SK-N-SH treated with all-trans-retinoic acid at 6 μM for 48 hours (cell line): Measurements from ENCODE around the gene SAE1.

Source experiments
- ATAC-seq: fragments of 200-7000 bp; cut with Tn5 transposase; 3 replicates; pipeline ENCODE4 v1.9.1; 2020; ENCODE audit warnings: mild to moderate bottlenecking, moderate library complexity
- CSDC2 ChIP-seq: fragments of 250-450 bp; sonication (Bioruptor Pico); IDR thresholded peaks from 2 replicates; pipeline ENCODE4 v1.5.0; 2020; ENCODE audit warnings: mild to moderate bottlenecking, moderate library complexity
- ESRRG ChIP-seq: fragments of 250-450 bp; sonication (Bioruptor Pico); IDR thresholded peaks from 2 replicates; pipeline ENCODE4 v1.6.1; 2021; ENCODE audit warnings: mild to moderate bottlenecking
- GLIS3 ChIP-seq: fragments of 250-450 bp; sonication (Bioruptor Pico); IDR thresholded peaks from 2 replicates; pipeline ENCODE4 v1.5.0; 2020; ENCODE audit warnings: mild to moderate bottlenecking, moderate library complexity
- ISL1 ChIP-seq: fragments of 250-450 bp; sonication (Bioruptor Pico); IDR thresholded peaks from 2 replicates; pipeline ENCODE4 v2.1.2; 2022; ENCODE audit warnings: mild to moderate bottlenecking, moderate library complexity
- OSR1 ChIP-seq: fragments of 250-450 bp; sonication (Bioruptor Pico); IDR thresholded peaks from 2 replicates; pipeline ENCODE4 v1.8.0; 2022; ENCODE audit warnings: moderate library complexity, mild to moderate bottlenecking, inconsistent platforms
- PPARA ChIP-seq: fragments of 250-450 bp; sonication (Bioruptor Pico); IDR thresholded peaks from 2 replicates; pipeline ENCODE4 v1.5.0; 2020; ENCODE audit warnings: mild to moderate bottlenecking, borderline replicate concordance
- RARB ChIP-seq: fragments of 250-450 bp; sonication (Bioruptor Pico); IDR thresholded peaks from 2 replicates; pipeline ENCODE4 v1.8.0; 2021; ENCODE audit warnings: mild to moderate bottlenecking, moderate library complexity
- SNAI2 ChIP-seq: fragments of 250-450 bp; sonication (Bioruptor Pico); IDR thresholded peaks from 2 replicates; pipeline ENCODE4 v1.5.0; 2020; ENCODE audit warnings: mild to moderate bottlenecking, moderate library complexity
- TCF4 ChIP-seq: fragments of 250-450 bp; sonication (Bioruptor Pico); IDR thresholded peaks from 2 replicates; pipeline ENCODE4 v1.8.0; 2021; ENCODE audit warnings: mild to moderate bottlenecking, moderate library complexity, borderline replicate concordance
- ZC3H10 ChIP-seq: fragments of 250-450 bp; sonication (Bioruptor Pico); IDR thresholded peaks from 2 replicates; pipeline ENCODE4 v1.5.1; 2021; ENCODE audit warnings: mild to moderate bottlenecking, moderate library complexity
- ZNF565 ChIP-seq: fragments of 450-650 bp; formaldehyde crosslinking; conservative IDR thresholded peaks from 2 replicates; pipeline ENCODE4 v1.5.0; 2020; ENCODE audit warnings: low read depth, mild to moderate bottlenecking, moderate library complexity
- ZNF8 ChIP-seq: fragments of 450-650 bp; formaldehyde crosslinking; IDR thresholded peaks from 2 replicates; pipeline ENCODE4 v1.5.0; 2020; ENCODE audit warnings: mild to moderate bottlenecking, moderate library complexity
- TF ChIP-seq, protein P1 (sequence below): fragments of 250-450 bp; sonication (Bioruptor Pico); IDR thresholded peaks from 2 replicates; pipeline ENCODE4 v1.5.0; 2020; ENCODE audit warnings: mild to moderate bottlenecking, moderate library complexity
- TF ChIP-seq, protein P2 (sequence below): fragments of 250-450 bp; sonication (Bioruptor Pico); IDR thresholded peaks from 2 replicates; pipeline ENCODE4 v1.5.1; 2021; ENCODE audit warnings: mild to moderate bottlenecking, moderate library complexity
- TF ChIP-seq, protein P3 (sequence below): fragments of 250-450 bp; sonication (Bioruptor Pico); IDR thresholded peaks from 2 replicates; pipeline ENCODE4 v1.5.1; 2020; ENCODE audit warnings: low read depth, mild to moderate bottlenecking, moderate library complexity
- TF ChIP-seq, protein P4 (sequence below): fragments of 250-450 bp; sonication (Bioruptor Pico); IDR thresholded peaks from 2 replicates; pipeline ENCODE4 v1.8.0; 2020; ENCODE audit warnings: mild to moderate bottlenecking, moderate library complexity, borderline replicate concordance

The SAE1 gene

DNA sequence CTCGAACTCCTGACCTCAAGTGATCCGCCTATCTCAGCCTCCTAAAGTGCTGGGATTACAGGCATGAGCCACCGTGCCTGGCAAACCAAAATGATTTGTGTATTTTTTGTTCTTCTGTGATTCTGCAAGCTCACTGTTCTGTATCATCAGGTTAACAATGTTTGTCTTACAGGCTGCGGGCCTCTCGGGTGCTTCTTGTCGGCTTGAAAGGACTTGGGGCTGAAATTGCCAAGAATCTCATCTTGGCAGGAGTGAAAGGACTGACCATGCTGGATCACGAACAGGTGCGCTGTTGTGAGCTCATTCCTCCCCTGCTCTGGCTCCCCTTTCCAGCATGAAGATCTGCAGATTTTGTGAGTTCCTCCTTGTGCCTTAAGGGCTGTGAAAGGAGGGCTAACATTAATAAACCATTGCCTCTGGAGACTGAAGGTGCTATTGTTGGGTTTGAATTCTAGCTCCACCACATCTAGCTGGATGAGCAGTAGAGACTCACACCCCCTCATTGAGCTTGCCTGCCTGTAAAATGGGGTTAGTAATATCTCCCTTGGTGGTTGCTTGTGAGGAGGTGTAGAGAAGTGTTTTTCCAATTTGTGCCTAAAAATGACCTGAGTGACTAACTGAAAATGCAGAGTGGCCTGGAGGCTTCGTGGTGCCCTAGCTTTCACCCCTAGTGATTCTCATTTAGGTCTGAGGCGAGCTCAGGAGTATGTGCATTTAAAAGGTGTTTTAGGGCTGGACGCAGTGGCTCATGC is 12.9 kb downstream of the SAE1 start:
- ATAC-seq: no peak
- TF ChIP-seq SNAI2: no peak
- no peak for TF ChIP-seq GLIS3 (CRISPR knock-in tag)
- TF ChIP-seq, protein P1, sequence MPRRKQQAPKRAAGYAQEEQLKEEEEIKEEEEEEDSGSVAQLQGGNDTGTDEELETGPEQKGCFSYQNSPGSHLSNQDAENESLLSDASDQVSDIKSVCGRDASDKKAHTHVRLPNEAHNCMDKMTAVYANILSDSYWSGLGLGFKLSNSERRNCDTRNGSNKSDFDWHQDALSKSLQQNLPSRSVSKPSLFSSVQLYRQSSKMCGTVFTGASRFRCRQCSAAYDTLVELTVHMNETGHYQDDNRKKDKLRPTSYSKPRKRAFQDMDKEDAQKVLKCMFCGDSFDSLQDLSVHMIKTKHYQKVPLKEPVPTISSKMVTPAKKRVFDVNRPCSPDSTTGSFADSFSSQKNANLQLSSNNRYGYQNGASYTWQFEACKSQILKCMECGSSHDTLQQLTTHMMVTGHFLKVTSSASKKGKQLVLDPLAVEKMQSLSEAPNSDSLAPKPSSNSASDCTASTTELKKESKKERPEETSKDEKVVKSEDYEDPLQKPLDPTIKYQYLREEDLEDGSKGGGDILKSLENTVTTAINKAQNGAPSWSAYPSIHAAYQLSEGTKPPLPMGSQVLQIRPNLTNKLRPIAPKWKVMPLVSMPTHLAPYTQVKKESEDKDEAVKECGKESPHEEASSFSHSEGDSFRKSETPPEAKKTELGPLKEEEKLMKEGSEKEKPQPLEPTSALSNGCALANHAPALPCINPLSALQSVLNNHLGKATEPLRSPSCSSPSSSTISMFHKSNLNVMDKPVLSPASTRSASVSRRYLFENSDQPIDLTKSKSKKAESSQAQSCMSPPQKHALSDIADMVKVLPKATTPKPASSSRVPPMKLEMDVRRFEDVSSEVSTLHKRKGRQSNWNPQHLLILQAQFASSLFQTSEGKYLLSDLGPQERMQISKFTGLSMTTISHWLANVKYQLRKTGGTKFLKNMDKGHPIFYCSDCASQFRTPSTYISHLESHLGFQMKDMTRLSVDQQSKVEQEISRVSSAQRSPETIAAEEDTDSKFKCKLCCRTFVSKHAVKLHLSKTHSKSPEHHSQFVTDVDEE (CRISPR knock-in tag): no peak
- no peak for TF ChIP-seq TCF4
- TF ChIP-seq, protein P2, sequence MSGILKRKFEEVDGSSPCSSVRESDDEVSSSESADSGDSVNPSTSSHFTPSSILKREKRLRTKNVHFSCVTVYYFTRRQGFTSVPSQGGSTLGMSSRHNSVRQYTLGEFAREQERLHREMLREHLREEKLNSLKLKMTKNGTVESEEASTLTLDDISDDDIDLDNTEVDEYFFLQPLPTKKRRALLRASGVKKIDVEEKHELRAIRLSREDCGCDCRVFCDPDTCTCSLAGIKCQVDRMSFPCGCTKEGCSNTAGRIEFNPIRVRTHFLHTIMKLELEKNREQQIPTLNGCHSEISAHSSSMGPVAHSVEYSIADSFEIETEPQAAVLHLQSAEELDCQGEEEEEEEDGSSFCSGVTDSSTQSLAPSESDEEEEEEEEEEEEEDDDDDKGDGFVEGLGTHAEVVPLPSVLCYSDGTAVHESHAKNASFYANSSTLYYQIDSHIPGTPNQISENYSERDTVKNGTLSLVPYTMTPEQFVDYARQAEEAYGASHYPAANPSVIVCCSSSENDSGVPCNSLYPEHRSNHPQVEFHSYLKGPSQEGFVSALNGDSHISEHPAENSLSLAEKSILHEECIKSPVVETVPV (CRISPR knock-in tag): no peak
- TF ChIP-seq RARB (CRISPR knock-in tag): no peak
- TF ChIP-seq ZC3H10: no peak
- TF ChIP-seq ZNF565: no peak

DNA sequence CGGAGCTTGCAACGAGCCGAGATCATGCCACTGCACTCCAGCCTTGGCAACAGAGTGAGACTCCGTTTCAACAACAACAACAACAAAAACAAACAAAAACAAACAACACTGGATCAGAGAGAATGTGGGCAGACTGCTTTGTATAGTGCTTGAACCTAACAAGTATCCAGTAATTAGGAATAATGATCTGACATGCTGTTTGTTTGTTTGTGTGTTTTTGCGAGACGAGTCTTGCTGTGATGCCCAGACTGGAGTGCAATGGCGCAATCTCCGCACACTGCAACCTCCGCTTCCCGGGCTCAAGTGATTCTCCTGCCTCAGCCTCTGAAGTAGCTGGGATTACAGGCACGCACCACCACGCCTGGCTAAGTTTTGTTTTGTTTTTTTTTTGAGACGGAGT is 14.0 kb downstream of the SAE1 start:
- TF ChIP-seq ISL1 (CRISPR knock-in tag) (no peak), TCF4 (no peak), ZNF8 (CRISPR knock-in tag) (no peak), ESRRG (CRISPR knock-in tag) (no peak), GLIS3 (CRISPR knock-in tag) (no peak)
- no peak for ATAC-seq

DNA sequence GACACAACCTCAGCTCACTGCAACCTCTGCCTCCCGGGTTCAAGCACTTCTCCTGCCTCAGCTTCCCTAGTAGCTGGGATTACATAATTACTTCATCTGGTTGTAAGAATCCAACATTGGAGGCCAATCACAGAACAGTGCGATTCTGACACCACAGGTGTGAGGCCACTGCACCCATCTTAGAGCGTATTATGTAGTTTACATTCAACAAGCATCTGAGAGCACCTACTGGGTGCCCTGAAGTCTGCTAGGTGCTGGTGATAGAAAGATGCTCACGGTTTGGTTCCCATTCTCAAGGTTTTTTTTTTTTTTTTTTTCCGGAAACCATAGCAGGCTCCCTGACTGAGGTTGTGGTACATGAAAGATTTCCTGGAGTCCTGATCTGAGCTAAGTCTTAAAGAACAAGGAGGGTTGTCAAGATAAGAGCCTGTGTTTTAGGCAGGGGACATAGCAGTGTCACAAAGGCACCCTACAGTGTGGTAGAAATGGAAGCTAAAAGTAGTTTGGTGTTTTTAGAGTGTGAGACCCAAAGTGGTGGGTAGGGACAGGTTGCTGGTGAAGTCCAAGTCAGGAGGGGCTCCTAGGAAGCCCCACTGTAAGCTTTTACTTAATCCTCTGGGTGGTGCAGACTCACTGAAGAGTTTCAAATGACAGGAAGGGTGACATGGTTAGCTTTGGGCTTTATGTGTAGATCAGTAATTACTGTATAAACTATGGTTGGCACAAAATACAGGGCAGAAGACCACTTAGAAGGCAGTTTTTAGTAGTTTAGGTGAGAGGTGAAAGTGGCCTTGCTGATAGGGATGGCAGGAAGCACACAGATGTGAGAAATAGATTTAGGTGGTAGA is 15.2 kb downstream of the SAE1 start:
- TF ChIP-seq, protein P3, sequence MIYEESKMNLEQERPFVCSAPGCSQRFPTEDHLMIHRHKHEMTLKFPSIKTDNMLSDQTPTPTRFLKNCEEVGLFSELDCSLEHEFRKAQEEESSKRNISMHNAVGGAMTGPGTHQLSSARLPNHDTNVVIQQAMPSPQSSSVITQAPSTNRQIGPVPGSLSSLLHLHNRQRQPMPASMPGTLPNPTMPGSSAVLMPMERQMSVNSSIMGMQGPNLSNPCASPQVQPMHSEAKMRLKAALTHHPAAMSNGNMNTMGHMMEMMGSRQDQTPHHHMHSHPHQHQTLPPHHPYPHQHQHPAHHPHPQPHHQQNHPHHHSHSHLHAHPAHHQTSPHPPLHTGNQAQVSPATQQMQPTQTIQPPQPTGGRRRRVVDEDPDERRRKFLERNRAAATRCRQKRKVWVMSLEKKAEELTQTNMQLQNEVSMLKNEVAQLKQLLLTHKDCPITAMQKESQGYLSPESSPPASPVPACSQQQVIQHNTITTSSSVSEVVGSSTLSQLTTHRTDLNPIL (CRISPR knock-in tag): no peak
- no peak for TF ChIP-seq ISL1 (CRISPR knock-in tag)
- TF ChIP-seq ZC3H10: no peak
- no peak for TF ChIP-seq SNAI2
- TF ChIP-seq CSDC2 (CRISPR knock-in tag): no peak
- no peak for TF ChIP-seq ZNF565
- no peak for TF ChIP-seq RARB (CRISPR knock-in tag)
- no peak for TF ChIP-seq OSR1 (CRISPR knock-in tag)
- TF ChIP-seq, protein P2 (CRISPR knock-in tag): no peak
- no peak for TF ChIP-seq ESRRG (CRISPR knock-in tag)
- TF ChIP-seq, protein P1 (CRISPR knock-in tag): no peak
- no peak for TF ChIP-seq PPARA (CRISPR knock-in tag)
- TF ChIP-seq, protein P4, sequence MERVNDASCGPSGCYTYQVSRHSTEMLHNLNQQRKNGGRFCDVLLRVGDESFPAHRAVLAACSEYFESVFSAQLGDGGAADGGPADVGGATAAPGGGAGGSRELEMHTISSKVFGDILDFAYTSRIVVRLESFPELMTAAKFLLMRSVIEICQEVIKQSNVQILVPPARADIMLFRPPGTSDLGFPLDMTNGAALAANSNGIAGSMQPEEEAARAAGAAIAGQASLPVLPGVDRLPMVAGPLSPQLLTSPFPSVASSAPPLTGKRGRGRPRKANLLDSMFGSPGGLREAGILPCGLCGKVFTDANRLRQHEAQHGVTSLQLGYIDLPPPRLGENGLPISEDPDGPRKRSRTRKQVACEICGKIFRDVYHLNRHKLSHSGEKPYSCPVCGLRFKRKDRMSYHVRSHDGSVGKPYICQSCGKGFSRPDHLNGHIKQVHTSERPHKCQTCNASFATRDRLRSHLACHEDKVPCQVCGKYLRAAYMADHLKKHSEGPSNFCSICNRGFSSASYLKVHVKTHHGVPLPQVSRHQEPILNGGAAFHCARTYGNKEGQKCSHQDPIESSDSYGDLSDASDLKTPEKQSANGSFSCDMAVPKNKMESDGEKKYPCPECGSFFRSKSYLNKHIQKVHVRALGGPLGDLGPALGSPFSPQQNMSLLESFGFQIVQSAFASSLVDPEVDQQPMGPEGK (CRISPR knock-in tag): no peak
- no peak for TF ChIP-seq TCF4
- ATAC-seq: no peak
